Keratinocyte (primary cell): ENCODE data around the gene ARVCF. TPM values are rescaled to one million over a fixed set of nuclear protein-coding genes. Genes with fewer than 3 reads are reported as not detected.

Source experiments
- DNase-seq: peaks from one replicate; pipeline ENCODE4 v3.0.0-alpha.2; 2011; ENCODE audit warnings: low read depth, missing footprints, low spot score
- FAIRE-seq: peaks from 2 replicates; lab custom pipeline; 2011; peaks lifted over from hg19 to GRCh38; lab: Jason Lieb, UNC
- H2AFZ ChIP-seq: 2 replicates; pipeline ENCODE4 v1.6.0; 2012; ENCODE audit warnings: low read length, control low read depth, inconsistent platforms; ENCODE audit not compliant: control insufficient read depth
- H3K27ac ChIP-seq: 2 replicates; pipeline ENCODE4 v1.5.1; 2011; ENCODE audit warnings: low read length; ENCODE audit not compliant: control insufficient read depth, insufficient read depth
- H3K27me3 ChIP-seq: 3 replicates; pipeline ENCODE4 v1.6.0; 2011; ENCODE audit warnings: low read length; ENCODE audit not compliant: control insufficient read depth, insufficient read depth; ENCODE audit errors: extremely low read depth
- H3K36me3 ChIP-seq, 2 experiments: 2 replicates in 1 of 2; 3 replicates in 1 of 2; pipeline ENCODE4 v1.5.1; 2011; ENCODE audit warnings: low read length in 2 of 2, mild to moderate bottlenecking in 1 of 2; ENCODE audit not compliant: control insufficient read depth in 2 of 2, insufficient read depth in 2 of 2; ENCODE audit errors: extremely low read depth in 1 of 2
- H3K4me1 ChIP-seq: 3 replicates; pipeline ENCODE4 v1.5.1; 2011; ENCODE audit warnings: low read length; ENCODE audit not compliant: control insufficient read depth, insufficient read depth; ENCODE audit errors: extremely low read depth
- H3K4me2 ChIP-seq: 3 replicates; pipeline ENCODE4 v1.6.0; 2011; ENCODE audit warnings: low read depth, low read length; ENCODE audit not compliant: control insufficient read depth, insufficient read depth; ENCODE audit errors: extremely low read depth
- H3K4me3 ChIP-seq, 3 experiments: fragments of 200-600 bp in 1 of 3; sonication (generic) in 1 of 3; 2 replicates in 2 of 3; 3 replicates in 1 of 3; pipeline ENCODE4 v1.5.1; 2011 to 2016; ENCODE audit warnings: low read length in 3 of 3, mild to moderate bottlenecking in 3 of 3, control low read depth in 2 of 3, inconsistent platforms in 1 of 3, low read depth in 1 of 3, mixed read lengths in 1 of 3, mixed run types in 1 of 3, moderate library complexity in 1 of 3; ENCODE audit not compliant: control insufficient read depth in 2 of 3, insufficient read depth in 2 of 3; ENCODE audit errors: extremely low read depth in 1 of 3
- H3K79me2 ChIP-seq: 2 replicates; pipeline ENCODE4 v1.6.0; 2012; ENCODE audit warnings: low read length; ENCODE audit not compliant: control insufficient read depth, insufficient read depth
- H3K9ac ChIP-seq: 3 replicates; pipeline ENCODE4 v1.6.0; 2011; ENCODE audit warnings: low read length; ENCODE audit not compliant: control insufficient read depth, insufficient read depth; ENCODE audit errors: extremely low read depth
- H3K9me1 ChIP-seq: 3 replicates; pipeline ENCODE4 v1.6.0; 2011; ENCODE audit warnings: low read length; ENCODE audit not compliant: control insufficient read depth, insufficient read depth; ENCODE audit errors: extremely low read depth
- H3K9me3 ChIP-seq: 2 replicates; pipeline ENCODE4 v1.5.1; 2012; ENCODE audit warnings: low read depth, low read length; ENCODE audit not compliant: control insufficient read depth
- H4K20me1 ChIP-seq: 3 replicates; pipeline ENCODE4 v1.6.0; 2011; ENCODE audit warnings: low read length; ENCODE audit not compliant: control insufficient read depth, insufficient read depth; ENCODE audit errors: extremely low read depth
- EZH2 ChIP-seq: IDR thresholded peaks from one replicate; pipeline ENCODE4 v1.6.1; 2012; ENCODE audit warnings: inconsistent platforms, mild to moderate bottlenecking, low read length, moderate library complexity
- dilution Hi-C: fragments of 300-500 bp; cut with MboI; formaldehyde crosslinking; loops from one replicate; pipeline ENCODE4 v1.7.0; 2020; ENCODE audit warnings: low sequenced_read_pairs; ENCODE audit not compliant: extremely low pct_ligation_motif_present
- polyA plus RNA-seq, 5 experiments: library from polyadenylated mRNA; depleted of rRNA in 3 of 5; stranded (reverse) in 3 of 5; stranded (forward) in 1 of 5; unstranded in 1 of 5; fragments of >200 nt; gene quantifications; 1 replicate in 1 of 5; 2 replicates in 3 of 5; 3 replicates in 1 of 5; pipeline versions ENCODE4 v1.2.1 to v1.2.3, GENCODE V29; 2011 to 2012; ENCODE audit warnings: missing spikeins in 2 of 5, low read depth in 1 of 5, low replicate concordance in 1 of 5
- TF ChIP-seq, protein P1 (sequence below), 3 experiments: IDR thresholded peaks in 1 of 3; conservative IDR thresholded peaks in 1 of 3; optimal IDR thresholded peaks in 1 of 3; 2 replicates in 2 of 3; 3 replicates in 1 of 3; pipeline versions ENCODE3 to v1.5.1; 2011; ENCODE audit warnings: low read length in 3 of 3, mild to moderate bottlenecking in 3 of 3, moderate library complexity in 2 of 3, control low read depth in 1 of 3, inconsistent platforms in 1 of 3; ENCODE audit not compliant: insufficient read depth in 2 of 3; ENCODE audit errors: extremely low read depth in 1 of 3

Gene ARVCF
- polyA plus RNA-seq, 1 donor (not counting 4 experiments of a cell fraction or from before 2014, with no cell fraction given): 5.7 TPM

GRCh38 chr22:19994851-19995610 is 21.6 kb downstream of the ARVCF start:
- no peak overlapping the region for H3K27ac ChIP-seq
- H3K9ac ChIP-seq: no peak overlapping the region
- H3K4me1 ChIP-seq: no peaks in the 10 kb centered on the region
- no peaks in the 10 kb centered on the region for H3K36me3 ChIP-seq
- no peak for TF ChIP-seq EZH2
- no peaks in the 10 kb centered on the region for H3K9me1 ChIP-seq
- no peaks in the 10 kb centered on the region for H3K79me2 ChIP-seq
- H3K27me3 ChIP-seq: peaks cover 15% of the 10 kb centered on the region
- FAIRE-seq: no peak
- H3K4me2 ChIP-seq: no peak overlapping the region
- no peaks in the 10 kb centered on the region for H3K9me3 ChIP-seq
- no peaks in the 10 kb centered on the region for H4K20me1 ChIP-seq
- no peak overlapping the region for H2AFZ ChIP-seq
- no peak overlapping the region for H3K4me3 ChIP-seq
- DNase-seq: no peak
- dilution Hi-C loops: no loop called here

DNA sequence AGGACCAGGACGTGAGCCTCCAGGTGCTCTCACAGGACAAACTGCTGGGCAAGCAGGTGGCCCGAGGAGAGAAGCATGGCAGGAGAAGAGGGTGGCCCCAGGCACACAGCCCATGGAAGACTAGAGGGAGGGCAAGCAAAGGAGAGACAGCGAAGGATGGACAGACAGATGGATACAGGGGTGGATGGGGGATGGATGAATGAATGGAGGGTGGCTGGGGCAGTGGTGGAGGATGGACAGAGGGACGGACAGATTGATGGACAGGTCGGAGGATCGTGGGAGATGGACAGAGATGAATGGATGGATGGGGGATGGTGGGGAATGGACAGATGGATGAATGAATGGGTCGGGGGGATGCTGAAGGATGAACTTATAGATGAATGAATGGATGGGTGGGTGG is 22.7 kb downstream of the ARVCF start:
- H4K20me1 ChIP-seq: no peaks in the 10 kb centered on the region
- FAIRE-seq (no peak), DNase-seq (no peak)
- TF ChIP-seq, protein P1, sequence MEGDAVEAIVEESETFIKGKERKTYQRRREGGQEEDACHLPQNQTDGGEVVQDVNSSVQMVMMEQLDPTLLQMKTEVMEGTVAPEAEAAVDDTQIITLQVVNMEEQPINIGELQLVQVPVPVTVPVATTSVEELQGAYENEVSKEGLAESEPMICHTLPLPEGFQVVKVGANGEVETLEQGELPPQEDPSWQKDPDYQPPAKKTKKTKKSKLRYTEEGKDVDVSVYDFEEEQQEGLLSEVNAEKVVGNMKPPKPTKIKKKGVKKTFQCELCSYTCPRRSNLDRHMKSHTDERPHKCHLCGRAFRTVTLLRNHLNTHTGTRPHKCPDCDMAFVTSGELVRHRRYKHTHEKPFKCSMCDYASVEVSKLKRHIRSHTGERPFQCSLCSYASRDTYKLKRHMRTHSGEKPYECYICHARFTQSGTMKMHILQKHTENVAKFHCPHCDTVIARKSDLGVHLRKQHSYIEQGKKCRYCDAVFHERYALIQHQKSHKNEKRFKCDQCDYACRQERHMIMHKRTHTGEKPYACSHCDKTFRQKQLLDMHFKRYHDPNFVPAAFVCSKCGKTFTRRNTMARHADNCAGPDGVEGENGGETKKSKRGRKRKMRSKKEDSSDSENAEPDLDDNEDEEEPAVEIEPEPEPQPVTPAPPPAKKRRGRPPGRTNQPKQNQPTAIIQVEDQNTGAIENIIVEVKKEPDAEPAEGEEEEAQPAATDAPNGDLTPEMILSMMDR (optimal IDR thresholded peaks at IDR 0.05 in 1 of 3, IDR thresholded peaks at IDR 0.05 in 1 of 3, conservative IDR thresholded peaks at IDR 0.05 in 1 of 3; ENCODE audit: extremely low read depth in 1 of 3, insufficient read depth in 2 of 3, low read length in 3 of 3): no peak
- no peaks in the 10 kb centered on the region for H3K4me1 ChIP-seq
- no peak overlapping the region for H3K4me2 ChIP-seq
- no peak overlapping the region for H3K27ac ChIP-seq
- H3K9me3 ChIP-seq: no peaks in the 10 kb centered on the region
- no peaks in the 10 kb centered on the region for H3K9me1 ChIP-seq
- no peaks in the 10 kb centered on the region for H3K36me3 ChIP-seq
- H3K79me2 ChIP-seq: no peaks in the 10 kb centered on the region
- H3K9ac ChIP-seq: no peak overlapping the region
- dilution Hi-C loops: no loop called here
- peaks cover 15% of the 10 kb centered on the region for H3K27me3 ChIP-seq
- H3K4me3 ChIP-seq: no peak overlapping the region
- no peak overlapping the region for H2AFZ ChIP-seq
